ENCODE results near the gene TRPM2.

The TRPM2 gene

DNA sequence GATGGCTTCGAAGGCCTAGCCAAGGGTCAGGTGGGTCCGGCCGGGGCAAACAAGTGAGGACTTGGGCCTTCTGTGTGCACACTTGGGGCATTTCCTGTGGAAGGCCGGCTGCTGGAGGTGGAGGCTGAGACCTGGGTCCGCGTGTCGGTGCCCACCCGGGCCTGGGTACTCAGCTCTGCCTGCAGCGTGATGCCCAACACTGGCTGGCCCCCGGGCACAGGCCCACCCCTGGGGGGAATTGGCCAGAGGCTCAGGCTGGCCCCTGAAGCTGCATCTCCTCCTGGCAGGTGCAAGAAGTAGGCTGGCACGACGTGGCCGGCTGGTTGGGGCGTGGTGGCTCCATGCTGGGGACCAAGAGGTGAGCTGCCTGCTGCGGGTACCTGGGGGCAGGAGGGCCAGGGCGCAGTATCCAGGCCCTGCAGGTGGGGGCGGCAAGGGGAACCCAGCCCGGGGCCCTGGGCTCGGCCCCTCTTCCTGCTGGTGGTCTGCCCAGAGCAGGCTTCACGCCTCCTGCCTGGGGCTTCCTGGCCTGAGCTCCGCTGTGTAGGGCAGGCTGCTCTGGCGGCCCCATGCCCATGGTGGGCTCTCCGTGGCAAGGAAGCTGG is 31.5 kb upstream of the TRPM2 start:
- DNase-seq (ENCODE audit: low read depth in 2 of 2, low spot score in 1 of 2): no peak

DNA sequence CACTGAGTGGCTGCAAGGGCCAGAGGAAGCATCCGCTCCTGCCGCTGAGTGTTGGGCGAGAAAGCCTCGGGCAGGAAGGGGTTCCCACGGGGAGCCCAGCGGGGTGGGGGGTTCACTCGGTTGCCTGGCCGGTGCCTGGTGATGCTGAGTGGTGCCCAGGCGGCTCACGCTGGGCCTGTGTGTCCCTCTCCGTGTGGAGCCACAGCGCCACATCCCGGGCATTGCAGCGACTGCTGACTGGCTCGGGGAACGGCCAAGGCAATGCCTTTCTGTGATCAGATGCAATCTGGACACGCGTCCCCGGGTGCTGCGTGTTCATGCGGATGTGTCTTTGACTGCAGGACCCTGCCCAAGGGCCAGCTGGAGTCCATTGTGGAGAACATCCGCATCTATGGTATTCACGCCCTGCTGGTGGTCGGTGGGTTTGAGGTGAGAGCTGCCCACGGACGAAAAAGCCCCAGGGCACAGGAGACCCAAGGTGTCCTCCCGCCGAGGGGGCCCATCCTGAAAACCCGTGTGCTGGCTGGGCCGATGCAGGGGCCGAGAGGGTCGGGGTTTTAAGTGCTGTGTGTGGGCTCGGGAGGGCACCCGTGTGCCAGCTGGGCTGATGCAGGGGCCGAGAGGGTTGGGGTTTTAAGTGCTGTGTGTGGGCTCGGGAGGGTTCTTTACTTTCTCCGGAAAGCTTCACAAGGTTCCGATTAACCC is 30.6 kb upstream of the TRPM2 start:
- no peak for DNase-seq (ENCODE audit: low read depth in 2 of 2, low spot score in 1 of 2)

DNA sequence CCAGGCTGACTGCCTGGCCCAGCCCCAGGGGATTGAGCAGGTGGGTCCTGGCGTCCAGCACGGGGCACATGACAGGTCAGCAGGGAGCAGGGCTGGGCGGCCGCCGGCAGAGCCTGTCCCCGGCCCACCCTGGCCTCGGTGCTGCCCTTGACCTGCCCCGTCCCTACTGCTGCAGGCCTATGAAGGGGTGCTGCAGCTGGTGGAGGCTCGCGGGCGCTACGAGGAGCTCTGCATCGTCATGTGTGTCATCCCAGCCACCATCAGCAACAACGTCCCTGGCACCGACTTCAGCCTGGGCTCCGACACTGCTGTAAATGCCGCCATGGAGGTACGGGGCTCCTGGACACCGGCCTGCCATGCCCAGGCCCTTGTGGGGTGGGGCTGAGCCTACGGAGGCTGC is 29.8 kb upstream of the TRPM2 start:
- DNase-seq (ENCODE audit: low read depth in 2 of 2, low spot score in 1 of 2): no peak

DNA sequence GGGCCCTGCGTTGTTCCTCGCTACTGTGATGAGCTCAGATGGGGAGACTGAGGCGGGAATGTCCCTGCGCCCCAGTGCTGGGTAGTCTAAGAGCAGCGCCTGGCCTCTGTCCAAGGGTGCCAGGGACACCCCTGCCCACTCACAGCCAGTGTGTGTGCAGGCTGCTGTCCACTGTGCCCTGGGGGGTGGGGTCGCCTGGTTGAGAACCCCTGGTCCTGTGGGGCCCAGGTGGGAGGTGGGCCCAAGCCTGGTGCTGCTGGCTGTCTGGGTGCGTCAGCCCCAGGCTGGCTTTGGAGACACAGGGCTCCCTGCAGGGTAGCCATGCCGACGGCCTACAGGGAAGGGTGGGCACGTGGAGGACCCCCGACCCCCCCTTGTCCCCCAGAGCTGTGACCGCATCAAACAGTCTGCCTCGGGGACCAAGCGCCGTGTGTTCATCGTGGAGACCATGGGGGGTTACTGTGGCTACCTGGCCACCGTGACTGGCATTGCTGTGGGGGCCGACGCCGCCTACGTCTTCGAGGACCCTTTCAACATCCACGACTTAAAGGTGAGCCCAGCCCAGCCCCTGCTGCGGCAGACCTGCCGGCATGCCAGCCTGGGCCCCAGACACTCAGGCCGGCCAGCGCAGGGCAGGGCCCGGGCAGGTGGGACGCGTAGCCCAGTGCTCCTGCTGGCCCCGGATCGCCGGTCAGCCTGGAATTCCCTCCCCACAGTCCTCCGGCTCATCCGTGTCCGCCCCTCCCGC is 29.1 kb upstream of the TRPM2 start:
- DNase-seq (ENCODE audit: low read depth in 2 of 2, low spot score in 1 of 2): no peak

GRCh38 chr21:44324854-44325107 is 28.6 kb upstream of the TRPM2 start:
- no peak for DNase-seq (ENCODE audit: low read depth in 2 of 2, low spot score in 1 of 2)

- DNase-seq (ENCODE audit: low read depth in 2 of 2, low spot score in 1 of 2): no peak
These were observed 27.8 kb upstream of the TRPM2 start for GRCh38 chr21:44325386-44326271.

DNA sequence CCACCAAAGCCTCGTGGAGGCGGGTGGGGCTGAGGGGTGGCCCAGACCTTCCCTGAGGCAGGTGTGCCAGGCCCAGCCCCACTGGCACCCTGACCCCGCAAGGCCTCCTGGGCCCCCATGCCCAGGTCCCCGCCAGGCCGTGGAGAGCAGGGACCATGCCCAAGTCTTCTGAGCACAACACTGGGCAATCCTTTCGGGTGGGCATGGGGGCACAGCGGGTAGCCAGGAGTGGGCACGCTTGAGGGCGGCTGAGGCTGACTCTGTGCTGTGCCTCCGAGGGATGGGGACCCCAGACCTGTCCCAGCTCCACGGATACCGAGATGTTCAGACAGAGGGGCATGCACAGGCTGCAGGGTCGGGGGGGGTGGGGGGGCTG is 27.2 kb upstream of the TRPM2 start:
- no peak for DNase-seq (ENCODE audit: low read depth in 2 of 2, low spot score in 1 of 2)

DNA sequence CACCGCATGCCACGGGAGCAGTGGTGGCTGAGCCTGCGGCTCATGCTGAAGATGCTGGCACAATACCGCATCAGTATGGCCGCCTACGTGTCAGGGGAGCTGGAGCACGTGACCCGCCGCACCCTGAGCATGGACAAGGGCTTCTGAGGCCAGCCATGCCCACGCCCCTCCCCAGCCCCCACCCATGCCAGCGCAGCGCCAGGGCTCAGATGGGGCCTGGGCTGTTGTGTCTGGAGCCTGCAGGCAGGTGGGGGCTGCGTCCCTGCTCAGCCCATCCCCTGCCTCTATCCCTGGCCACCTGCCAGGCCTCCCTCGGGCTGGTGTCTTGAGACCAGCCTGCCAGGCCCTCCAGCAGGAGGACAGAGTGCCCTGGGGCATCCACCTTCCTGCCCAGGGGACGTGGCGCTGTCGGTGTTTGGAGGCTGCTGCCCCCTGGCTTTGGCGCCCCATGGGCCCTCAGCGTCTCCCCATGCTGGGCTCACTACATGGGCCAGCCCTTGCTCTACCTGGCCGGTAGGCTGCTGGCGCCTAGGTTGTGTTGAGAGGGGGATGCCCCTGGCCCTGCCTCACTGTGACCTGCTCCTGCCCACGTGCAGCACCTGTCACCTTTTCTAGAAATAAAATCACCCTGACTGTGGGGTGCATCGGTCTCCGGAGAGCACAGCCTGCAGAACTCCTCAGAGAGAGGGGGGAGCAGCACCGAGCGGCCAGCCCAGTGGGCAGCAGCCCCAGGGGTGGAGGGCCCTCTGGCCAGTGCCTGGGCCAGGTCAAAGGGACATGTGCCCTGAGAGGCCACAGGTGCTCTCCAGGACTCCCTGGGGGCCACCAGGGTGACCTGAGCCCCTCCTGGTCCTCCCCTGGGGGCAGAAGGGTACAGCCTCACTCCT is 26.5 kb upstream of the TRPM2 start:
- DNase-seq (ENCODE audit: low read depth in 2 of 2, low spot score in 1 of 2): no peak

DNA sequence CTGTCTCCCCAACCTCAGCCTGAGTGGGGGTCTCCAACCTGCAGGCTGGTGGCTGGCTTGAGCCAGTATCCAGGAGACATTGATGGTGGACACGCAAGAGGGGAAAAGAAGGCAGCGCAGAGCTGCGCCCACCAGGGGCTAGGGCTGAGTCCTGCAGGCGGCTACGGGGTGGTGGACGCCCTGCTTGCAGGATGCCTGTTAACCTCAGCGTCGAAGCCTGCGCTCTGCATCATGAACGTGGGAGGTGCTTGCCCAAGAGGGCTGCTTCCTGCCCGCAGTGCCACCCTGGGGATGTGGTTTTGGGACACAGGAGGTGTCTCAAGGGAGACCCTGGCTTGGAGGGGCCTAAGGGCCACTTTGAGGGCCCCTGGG is 25.8 kb upstream of the TRPM2 start:
- no peak for DNase-seq (ENCODE audit: low read depth in 2 of 2, low spot score in 1 of 2)

- no peak for DNase-seq (ENCODE audit: low read depth in 2 of 2, low spot score in 1 of 2)
These were observed 25.1 kb upstream of the TRPM2 start for GRCh38 chr21:44328242-44328895.

DNA sequence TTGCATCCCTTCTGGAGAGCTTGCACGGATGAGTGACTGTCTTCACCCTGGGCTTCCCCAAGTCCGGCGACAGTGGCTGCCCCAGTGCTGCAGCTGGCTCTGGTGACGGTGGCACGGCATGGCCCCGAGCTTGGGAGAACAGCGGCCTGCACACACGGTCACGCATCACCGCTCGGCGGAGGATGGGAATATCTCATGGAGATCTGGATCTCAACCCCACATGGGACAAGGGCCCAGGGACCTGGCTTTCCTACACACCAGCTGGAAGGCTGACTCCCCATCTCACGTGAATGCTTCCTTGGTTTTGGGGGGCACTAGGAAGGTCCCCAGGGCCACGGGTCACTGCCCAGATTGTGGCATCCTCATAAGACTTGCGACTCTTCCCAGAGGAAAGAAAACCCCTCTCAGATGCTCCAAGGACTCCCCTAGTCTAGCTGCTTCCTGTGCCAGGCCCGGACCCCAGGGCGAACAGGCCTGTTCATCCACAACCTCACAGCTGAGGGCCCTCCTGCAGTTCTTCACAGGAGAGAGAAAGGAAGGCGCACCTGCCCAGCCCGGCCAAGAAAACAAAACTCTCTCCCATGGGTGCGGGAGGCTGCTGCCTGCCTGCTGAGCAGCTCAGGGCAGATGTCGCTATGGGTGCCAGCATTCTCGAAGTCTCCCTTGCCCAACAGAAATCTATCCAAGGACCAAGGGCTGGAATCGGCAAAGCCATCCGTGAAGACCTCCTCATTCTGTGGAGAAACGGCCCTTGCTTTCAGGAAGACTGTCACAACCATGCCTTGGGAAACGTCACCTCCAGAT is 24.1 kb upstream of the TRPM2 start:
- DNase-seq (ENCODE audit: low read depth in 2 of 2, low spot score in 1 of 2): no peak

DNA sequence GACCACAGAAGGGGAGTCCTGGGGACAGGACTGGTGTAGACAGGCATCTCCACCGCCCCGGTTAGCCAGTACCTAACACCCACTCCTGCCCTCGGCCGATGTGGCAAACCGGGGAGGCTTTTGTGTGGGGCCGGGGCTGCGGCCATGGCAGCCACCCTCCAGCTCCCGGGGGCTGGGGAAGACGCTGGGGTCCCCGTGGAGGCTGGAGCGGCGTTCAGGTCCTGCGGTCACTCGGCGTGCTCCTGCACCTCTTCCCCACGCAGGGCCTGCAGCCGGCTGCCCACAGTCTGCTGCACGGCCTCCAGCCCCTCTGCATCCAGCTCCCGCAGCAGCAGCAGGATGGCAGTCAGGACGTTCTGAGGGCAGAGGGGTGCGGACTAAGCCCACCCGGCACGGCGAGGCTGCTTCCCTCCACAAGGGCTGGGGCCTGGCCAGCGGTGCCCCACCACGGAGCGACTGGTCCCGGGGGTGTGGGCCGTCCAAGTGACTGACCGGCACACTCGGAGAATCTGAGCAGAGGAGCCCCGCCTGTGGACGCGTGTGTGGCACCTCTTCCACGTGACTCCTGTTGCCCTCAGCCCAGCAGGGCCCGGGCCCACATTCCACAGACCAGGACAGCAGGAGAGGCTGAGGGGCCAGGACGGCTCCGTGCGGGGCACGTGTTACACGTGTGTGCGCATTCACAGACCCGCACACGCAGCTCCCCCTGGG is 23.3 kb upstream of the TRPM2 start:
- no peak for DNase-seq (ENCODE audit: low read depth in 2 of 2, low spot score in 1 of 2)

DNA sequence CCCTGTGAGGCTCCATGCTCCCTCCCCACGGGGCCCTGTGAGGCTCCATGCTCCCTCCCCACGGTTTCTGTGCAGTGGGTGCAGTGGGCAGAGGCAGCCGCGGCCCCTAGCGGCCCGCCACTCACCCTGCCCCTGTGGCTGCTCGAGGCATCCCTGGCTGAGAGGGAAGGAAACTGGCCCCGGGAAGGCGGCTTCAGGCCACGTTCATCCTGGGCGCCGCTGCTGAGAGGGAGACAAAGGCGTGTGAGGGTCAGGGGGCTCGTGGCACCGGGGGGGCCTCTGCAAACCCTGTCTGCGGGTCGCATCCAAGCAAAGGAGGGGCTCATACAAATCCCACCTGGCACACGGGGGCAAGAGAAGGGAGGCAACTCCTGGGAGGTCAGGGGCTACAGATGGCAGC is 22.7 kb upstream of the TRPM2 start:
- DNase-seq (ENCODE audit: low read depth in 2 of 2, low spot score in 1 of 2): no peak

GRCh38 chr21:44331209-44331608 is 22.2 kb upstream of the TRPM2 start:
- DNase-seq (ENCODE audit: low read depth in 2 of 2, low spot score in 1 of 2): no peak

GRCh38 chr21:44331650-44332307 is 21.6 kb upstream of the TRPM2 start:
- DNase-seq (ENCODE audit: low read depth in 2 of 2, low spot score in 1 of 2): no peak

DNA sequence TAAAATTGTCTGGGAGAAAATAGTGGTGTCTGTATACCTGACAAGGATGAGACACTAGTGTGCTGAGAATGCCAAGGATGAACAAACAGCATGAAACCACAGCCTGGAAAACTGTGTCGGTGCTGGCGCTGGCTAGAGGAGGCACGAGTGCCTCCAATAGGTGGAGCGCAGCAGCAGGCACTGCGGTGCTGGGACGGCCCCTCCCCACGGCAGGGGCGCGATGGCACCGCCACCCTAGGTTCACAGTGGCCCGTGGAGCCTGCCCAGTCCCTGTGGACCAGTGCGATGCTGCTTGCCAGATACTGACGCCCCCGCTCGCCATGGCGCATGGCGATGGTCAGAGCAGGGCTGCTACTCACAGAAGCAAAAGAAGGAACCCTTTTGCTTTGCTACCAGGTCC is 21.0 kb upstream of the TRPM2 start:
- DNase-seq (ENCODE audit: low read depth in 2 of 2, low spot score in 1 of 2): no peak

DNA sequence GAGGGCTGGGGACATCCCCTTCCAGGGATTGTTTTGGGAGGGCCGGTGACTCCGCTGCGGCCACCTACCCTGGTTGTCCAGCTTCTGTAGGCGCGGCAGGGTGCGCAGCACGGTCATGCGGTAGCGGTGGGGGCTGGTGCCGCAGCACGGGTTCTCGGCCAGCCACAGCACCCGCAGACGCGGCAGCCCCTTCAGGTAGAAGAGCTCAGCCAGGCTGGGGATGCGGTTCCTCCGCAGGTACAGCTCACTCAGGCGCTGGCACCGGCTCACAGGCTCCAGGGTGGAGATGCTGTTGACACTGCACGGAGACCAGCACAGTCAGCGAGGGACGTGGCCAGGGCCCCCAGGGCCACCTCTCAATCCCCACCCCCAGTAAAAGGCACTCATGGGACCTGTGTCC is 20.5 kb upstream of the TRPM2 start:
- no peak for DNase-seq (ENCODE audit: low read depth in 2 of 2, low spot score in 1 of 2)

DNA sequence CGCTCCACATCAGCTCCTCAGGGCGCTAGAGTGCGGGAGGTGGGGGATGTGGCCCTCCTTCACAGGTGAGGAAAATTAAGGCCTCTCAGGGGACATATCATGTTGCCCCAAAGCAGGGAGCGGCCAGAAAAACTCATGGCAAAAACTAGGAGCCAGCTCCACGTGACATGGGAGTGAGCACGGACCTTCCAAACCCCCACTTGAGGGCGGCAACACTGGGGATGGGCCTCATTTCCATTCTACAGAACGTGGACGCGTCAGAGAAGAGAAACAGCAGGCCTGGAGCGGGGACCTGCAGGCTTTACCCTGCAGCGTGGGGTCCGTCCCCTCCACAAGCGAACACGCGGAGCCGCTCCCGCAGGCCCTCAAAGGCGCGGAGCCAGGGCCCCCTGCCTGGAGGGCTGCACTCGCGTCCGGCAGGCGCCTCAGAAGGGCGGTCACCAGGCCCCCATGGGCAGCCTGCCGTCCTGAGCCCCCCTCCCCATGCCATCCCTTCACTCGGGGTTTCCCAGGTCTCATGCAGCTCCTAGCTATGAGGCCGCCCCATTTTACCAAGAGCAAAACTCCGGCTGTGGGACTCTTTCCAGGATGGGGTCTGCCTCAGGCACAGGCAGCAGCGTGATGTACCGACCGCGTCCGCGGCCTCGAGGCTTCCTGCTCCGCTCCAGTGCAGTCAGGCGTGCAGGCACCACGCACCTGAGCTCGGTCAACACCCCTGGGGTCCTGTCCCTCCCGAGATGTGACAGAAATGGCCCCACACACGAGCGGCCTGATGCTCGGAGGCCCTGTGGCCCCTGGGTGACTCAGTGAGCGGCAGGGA is 19.7 kb upstream of the TRPM2 start:
- DNase-seq (ENCODE audit: low read depth in 2 of 2, low spot score in 1 of 2): no peak

All from stimulated activated CD8-positive, alpha-beta memory T cell treated with anti-CD3 and anti-CD28 coated beads, Interleukin-4, amount 100 ng/mL, for 4 hours (primary cell).